ENCODE measurements around the gene RRAD. TPM values are rescaled to one million over a fixed set of nuclear protein-coding genes. Genes with fewer than 3 reads are reported as not detected.
A peak's percentile ranks its signal among the peaks of the same experiment; 100 is the strongest.

The RRAD gene
- total RNA-seq, 1 donor from 2014 or later = 245 TPM

GRCh38 chr16:66889622-66890021, 35.7 kb downstream of the RRAD start:
- intact Hi-C loops (cut with DNase I) = no loop called here
- no peak for DNase-seq (ENCODE audit: low spot score)

- intact Hi-C loops (cut with DNase I) = no loop called here
- DNase-seq (ENCODE audit: low spot score) = no peak
Measured at GRCh38 chr16:66888647-66889615, 36.4 kb downstream of the RRAD start.

GRCh38 chr16:66886914-66887313, 38.4 kb downstream of the RRAD start:
- intact Hi-C loops (cut with DNase I) = no loop called here
- DNase-seq (ENCODE audit: low spot score) = no peak

GRCh38 chr16:66886321-66886720, 39.0 kb downstream of the RRAD start:
- intact Hi-C loops (cut with DNase I) = no loop called here
- DNase-seq (ENCODE audit: low spot score) = no peak

- DNase-seq (ENCODE audit: low spot score) = no peak
- intact Hi-C loops (cut with DNase I) = no loop called here
Measured at GRCh38 chr16:66885491-66885890, 39.8 kb downstream of the RRAD start.

GRCh38 chr16:66882702-66883101, 42.6 kb downstream of the RRAD start:
- intact Hi-C loops (cut with DNase I) = no loop called here
- no peak for DNase-seq (ENCODE audit: low spot score)

GRCh38 chr16:66881964-66882508, 43.3 kb downstream of the RRAD start:
- intact Hi-C loops (cut with DNase I) = no loop called here
- no peak for DNase-seq (ENCODE audit: low spot score)

- intact Hi-C loops (cut with DNase I) = no loop called here
- no peak for DNase-seq (ENCODE audit: low spot score)
Measured at GRCh38 chr16:66881560-66881959, 43.8 kb downstream of the RRAD start.

- intact Hi-C loops (cut with DNase I) = no loop called here
- DNase-seq (ENCODE audit: low spot score) = no peak
Measured at GRCh38 chr16:66881014-66881417, 44.3 kb downstream of the RRAD start.

- DNase-seq (ENCODE audit: low spot score) = peak; percentile 98
- intact Hi-C loops (cut with DNase I) = no loop called here
Measured at GRCh38 chr16:66880288-66881013, 44.9 kb downstream of the RRAD start, which contains the start of gene PDP2. TSS of gene PDP2 (plus strand) at chr16:66880515. CDS start at chr16:66884285, 3,770 bp downstream.

- no peak for DNase-seq (ENCODE audit: low spot score)
- intact Hi-C loops (cut with DNase I) = no loop called here
Measured at GRCh38 chr16:66878067-66878466, 47.3 kb downstream of the RRAD start.

GRCh38 chr16:66874079-66874775, 51.1 kb downstream of the RRAD start:
- DNase-seq (ENCODE audit: low spot score) = no peak
- intact Hi-C loops (cut with DNase I) = no loop called here

- intact Hi-C loops (cut with DNase I) = no loop called here
- DNase-seq (ENCODE audit: low spot score) = no peak
Measured at GRCh38 chr16:66873685-66874055, 51.7 kb downstream of the RRAD start.

GRCh38 chr16:66872943-66873684, 52.2 kb downstream of the RRAD start:
- DNase-seq (ENCODE audit: low spot score) = peak; percentile 96
- intact Hi-C loops (cut with DNase I) = no loop called here

- intact Hi-C loops (cut with DNase I) = no loop called here
- no peak for DNase-seq (ENCODE audit: low spot score)
Measured at GRCh38 chr16:66872559-66872942, 52.8 kb downstream of the RRAD start.

- DNase-seq (ENCODE audit: low spot score) = no peak
- intact Hi-C loops (cut with DNase I) = no loop called here
Measured at GRCh38 chr16:66871840-66872239, 53.5 kb downstream of the RRAD start.

Data from cardiac septum (tissue), 1 donor.